GM18498 (cell line): ENCODE measurements around the gene KCNIP1.

ENCODE experiments used
- ATAC-seq: cut with Tn5 transposase; IDR thresholded peaks from one replicate; pipeline ENCODE4 v1.9.1; 2021; ENCODE audit warnings: mild to moderate bottlenecking, moderate library complexity; ENCODE audit not compliant: unreplicated experiment

KCNIP1 gene

GRCh38 chr5:170638454-170639220 is 134.8 kb downstream of the KCNIP1 start:
- peak; percentile 78 for ATAC-seq

- ATAC-seq = no peak
These were observed 135.6 kb downstream of the KCNIP1 start for GRCh38 chr5:170639221-170639925.

- no peak for ATAC-seq
These were observed 137.1 kb downstream of the KCNIP1 start for GRCh38 chr5:170640731-170641588.

GRCh38 chr5:170641589-170642031 is 137.8 kb downstream of the KCNIP1 start:
- no peak for ATAC-seq

- no peak for ATAC-seq
These were observed 138.4 kb downstream of the KCNIP1 start for GRCh38 chr5:170642066-170642735.

- ATAC-seq = no peak
These were observed 139.1 kb downstream of the KCNIP1 start for GRCh38 chr5:170642776-170643436.

- no peak for ATAC-seq
These were observed 139.8 kb downstream of the KCNIP1 start for GRCh38 chr5:170643591-170643990.

GRCh38 chr5:170644501-170644900 is 140.7 kb downstream of the KCNIP1 start:
- ATAC-seq = no peak

GRCh38 chr5:170648541-170648940 is 144.7 kb downstream of the KCNIP1 start:
- no peak for ATAC-seq

GRCh38 chr5:170650850-170651249 is 147.0 kb downstream of the KCNIP1 start:
- ATAC-seq = no peak

GRCh38 chr5:170651604-170652277 is 147.9 kb downstream of the KCNIP1 start:
- ATAC-seq = no peak

GRCh38 chr5:170655476-170655875 is 151.7 kb downstream of the KCNIP1 start:
- no peak for ATAC-seq

GRCh38 chr5:170655920-170656319 is 152.1 kb downstream of the KCNIP1 start:
- ATAC-seq = no peak

- ATAC-seq = no peak
These were observed 152.5 kb downstream of the KCNIP1 start for GRCh38 chr5:170656346-170656745.

GRCh38 chr5:170660531-170660930 is 156.7 kb downstream of the KCNIP1 start:
- ATAC-seq = no peak

GRCh38 chr5:170662966-170663365 is 159.1 kb downstream of the KCNIP1 start:
- no peak for ATAC-seq

GRCh38 chr5:170678811-170679210 is 175.0 kb downstream of the KCNIP1 start:
- no peak for ATAC-seq

GRCh38 chr5:170681013-170681433 is 177.2 kb downstream of the KCNIP1 start:
- ATAC-seq = peak; percentile 70

GRCh38 chr5:170691657-170692056 is 187.8 kb downstream of the KCNIP1 start:
- no peak for ATAC-seq

- no peak for ATAC-seq
These were observed 189.9 kb downstream of the KCNIP1 start for GRCh38 chr5:170693701-170694100.
